Mucosa of gallbladder (tissue), 1 donor: ENCODE measurements around the gene LIN7B. TPM values are rescaled to one million over a fixed set of nuclear protein-coding genes. Genes with fewer than 3 reads are reported as not detected.

Experiments used
- DNase-seq: peaks from one replicate; pipeline ENCODE4 v3.0.0-alpha.2; 2020; ENCODE audit warnings: low spot score
- total RNA-seq: library from RNA; stranded (reverse); gene quantifications from one replicate; pipeline ENCODE4 v1.2.1, GENCODE V29; 2021
- donor health status: DM: no; HTN: no; CAD: no.

LIN7B gene, protein sequence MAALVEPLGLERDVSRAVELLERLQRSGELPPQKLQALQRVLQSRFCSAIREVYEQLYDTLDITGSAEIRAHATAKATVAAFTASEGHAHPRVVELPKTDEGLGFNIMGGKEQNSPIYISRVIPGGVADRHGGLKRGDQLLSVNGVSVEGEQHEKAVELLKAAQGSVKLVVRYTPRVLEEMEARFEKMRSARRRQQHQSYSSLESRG
- 6.8 TPM for total RNA-seq

DNA sequence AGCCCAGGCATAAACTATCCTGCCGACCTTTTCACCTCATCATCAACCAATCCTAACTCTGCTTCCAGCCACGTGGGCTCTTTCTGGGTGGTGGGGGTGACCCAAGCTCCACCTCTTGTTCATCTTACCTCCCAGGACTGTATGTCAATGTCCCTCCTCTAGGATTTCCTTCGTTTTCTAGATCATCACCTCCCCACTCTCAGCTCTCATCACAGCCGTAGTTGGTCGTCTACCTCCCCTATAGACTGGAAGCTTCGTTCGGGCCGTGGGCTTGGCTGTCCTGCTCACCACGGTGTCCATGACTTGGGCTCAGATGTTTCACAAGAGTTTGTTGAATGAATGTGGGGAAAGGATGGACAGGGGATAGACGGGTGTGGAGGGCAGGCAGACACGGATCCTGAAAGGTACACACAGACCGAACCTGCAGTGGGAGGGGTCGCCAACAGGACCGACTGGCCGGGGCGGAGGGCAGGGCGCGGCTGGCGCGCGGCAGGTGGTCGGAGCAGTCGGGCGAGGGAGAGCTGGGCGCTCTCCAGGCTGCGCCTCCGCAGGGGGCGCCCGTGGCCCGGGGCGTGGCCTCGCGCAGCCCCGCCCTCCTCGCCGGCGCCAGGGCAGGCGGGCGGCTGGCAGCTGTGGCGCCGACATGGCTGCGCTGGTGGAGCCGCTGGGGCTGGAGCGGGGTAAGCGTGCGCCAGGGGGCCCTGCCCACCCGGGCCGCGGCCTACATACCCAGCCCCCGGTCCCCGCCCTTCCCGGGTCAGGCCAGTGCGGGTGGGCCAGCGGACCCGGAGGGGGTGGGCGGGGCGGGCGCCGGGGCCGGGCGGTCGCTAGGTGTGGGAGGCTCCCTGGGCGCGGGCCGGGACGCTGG, at the start of gene LIN7B:
Gene LIN7B, plus strand, starts transcription at position 609 of the 868 bp plus-strand sequence. Its CDS starts 35 bp downstream, at position 644.
- DNase-seq: peak; percentile 53

DNA sequence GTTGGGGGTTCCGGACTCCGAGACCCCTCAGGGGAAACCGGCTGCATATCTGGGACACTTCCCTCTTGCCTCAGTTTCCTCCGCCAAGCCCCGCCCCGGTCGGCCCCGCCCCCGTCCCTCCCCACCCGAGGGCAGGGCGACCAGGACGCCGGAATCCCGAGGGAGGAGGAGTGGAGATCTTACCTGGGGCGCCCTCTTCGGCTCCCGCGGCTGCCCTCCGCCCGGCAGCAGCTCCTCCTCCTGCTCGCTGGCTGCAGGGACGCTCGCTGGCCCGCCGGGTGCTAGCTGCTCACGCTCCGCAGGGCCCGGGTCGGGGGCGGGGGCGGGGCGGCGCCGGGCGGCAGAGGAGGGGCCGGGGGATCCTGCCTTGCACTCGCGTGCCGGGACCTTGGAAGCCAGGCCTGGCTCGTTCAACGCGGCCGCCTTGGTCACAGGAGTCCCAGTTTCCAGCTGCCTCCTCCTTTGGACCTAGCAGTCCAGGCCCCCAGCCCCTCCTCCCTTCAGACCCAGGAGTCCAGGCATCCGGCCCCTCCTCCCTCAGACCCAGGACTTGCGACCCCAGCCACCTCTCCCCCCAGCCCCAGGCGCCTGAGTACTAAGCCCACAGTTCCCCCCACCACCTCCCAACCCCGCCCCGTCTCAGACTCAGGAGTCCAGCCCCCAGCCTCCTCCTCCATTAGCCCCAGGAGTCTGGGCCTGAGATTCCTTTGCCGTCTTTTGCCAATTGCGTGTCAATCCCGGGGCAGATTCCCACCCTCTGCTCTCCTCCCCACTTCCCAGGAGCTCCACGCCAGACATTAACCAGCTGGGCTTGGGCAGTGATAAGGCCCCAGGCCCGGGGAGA, 49.2 kb upstream of the LIN7B start, which contains the start of gene NTF4:
Gene NTF4, minus strand, starts transcription at position 51 of the 844 bp plus-strand sequence. CDS start 2,821 bp downstream, outside the sequence.
- DNase-seq: no peak

DNA sequence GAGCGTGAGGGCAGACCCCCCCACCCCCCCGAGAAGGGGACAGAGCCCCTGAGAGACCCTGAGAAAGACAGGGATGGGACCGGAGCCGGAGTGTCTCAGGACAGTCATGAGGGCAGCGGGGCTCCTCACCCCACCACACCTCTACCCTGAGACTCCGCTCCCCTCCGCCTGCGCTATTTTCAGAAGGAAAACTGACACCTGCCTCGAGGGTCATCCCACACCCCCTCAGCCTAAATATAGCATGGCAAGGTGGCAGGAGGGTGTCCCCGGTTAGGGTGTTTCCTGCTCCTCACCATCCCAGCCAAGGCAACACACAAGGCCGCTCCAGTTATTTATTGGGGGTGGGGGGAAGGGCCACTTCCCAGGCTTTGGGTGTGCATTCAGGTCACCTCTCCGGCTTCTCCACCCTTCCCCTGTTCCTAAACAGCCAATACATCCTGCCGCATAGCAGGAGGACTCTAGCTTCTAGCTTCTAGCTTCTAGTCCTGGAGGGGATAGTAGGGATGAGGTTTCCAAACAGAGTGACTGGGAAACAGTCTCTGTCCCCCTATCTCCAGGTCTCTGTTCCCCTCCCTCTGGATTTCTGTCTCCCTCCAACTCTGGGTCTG, 48.2 kb upstream of the LIN7B start:
- no peak for DNase-seq

DNA sequence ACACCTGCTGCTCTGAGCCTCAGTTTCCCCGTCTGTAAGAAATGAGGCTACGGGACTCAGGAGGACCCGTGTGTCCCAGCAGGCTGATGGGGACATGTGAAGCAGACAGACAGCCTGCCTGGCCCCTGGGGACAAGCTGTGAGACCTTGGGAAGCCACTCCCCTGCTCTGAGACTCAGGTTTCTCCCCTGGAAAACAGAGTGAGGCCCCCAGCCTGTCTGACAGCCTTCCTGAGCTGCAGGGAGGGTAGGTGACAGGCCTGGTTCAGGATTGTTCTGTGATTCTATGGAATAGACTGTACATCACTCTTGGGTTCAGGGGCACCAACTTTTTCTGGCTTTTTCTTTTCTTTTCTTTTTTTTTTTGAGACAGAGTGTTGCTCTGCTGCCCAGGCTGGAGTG, 46.6 kb upstream of the LIN7B start:
- no peak for DNase-seq

DNA sequence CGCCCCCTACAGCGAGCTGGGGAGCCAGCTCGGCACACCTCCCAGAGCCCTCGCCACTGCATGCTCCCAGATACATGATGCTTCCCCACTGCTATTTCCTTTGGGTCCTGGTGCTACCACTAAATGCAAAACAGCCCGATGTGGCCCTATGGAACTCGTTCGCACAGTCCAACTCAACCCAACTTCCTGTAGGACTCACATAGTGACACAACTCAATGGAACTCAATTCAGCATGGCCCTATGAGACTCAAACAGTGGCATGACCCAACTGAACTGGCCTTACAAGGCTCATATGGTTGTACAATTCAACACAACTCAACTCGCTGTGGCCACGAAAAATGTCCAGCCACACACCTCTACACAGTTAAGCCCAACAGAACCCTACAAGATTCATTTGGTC, 45.1 kb upstream of the LIN7B start:
- no peak for DNase-seq

DNA sequence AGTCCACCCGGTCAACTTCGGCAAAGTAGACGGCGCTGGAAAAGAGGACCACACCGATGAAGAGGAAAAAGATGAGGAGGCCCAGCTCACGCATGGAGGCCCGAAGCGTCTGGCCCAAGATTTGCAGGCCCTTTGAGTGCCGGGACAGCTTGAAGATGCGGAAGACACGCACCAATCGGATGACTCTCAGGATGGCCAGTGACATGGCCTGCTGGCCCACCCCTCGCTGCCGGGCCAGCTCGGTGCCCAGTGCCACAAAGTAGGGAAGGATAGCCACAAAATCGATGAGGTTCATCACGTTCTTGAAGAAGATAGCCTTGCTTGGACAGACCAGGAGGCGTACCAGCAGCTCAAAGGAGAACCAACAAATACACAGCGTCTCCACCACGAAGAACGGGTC, 43.8 kb upstream of the LIN7B start:
- DNase-seq: no peak

DNA sequence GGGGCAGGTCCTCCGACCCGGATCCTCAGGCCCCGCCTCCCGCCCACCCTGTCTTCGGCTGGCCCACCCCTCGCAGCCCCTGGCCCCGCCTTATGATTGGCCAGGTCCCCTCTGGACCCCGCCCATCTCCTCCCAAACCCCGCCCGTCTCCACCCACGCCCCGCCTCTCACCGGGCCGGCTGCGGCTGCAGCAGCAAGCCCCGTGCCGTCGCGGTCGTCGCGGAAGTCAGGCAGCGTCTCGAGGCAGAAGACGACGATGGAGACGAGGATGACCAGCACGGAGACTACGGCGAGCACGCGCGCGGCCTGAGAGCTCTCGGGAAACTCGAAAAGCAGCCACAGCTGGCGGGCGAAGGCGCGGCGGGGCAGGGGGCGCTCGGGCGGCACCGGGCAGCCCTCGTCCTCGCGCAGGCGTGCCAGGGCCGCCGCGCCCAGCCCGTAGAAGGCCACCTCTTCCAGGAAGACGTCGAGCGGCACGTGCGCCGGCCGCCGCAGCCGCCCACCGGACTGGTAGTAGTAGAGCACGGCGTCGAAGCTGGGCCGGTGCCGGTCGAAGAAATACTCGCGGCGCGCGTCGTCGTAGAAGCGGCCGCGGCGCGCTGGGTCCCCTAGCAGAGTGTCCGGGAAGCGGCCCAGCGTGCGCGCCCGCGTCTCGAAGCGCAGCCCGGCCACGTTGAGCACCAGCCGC, 42.2 kb upstream of the LIN7B start:
- no peak for DNase-seq

DNA sequence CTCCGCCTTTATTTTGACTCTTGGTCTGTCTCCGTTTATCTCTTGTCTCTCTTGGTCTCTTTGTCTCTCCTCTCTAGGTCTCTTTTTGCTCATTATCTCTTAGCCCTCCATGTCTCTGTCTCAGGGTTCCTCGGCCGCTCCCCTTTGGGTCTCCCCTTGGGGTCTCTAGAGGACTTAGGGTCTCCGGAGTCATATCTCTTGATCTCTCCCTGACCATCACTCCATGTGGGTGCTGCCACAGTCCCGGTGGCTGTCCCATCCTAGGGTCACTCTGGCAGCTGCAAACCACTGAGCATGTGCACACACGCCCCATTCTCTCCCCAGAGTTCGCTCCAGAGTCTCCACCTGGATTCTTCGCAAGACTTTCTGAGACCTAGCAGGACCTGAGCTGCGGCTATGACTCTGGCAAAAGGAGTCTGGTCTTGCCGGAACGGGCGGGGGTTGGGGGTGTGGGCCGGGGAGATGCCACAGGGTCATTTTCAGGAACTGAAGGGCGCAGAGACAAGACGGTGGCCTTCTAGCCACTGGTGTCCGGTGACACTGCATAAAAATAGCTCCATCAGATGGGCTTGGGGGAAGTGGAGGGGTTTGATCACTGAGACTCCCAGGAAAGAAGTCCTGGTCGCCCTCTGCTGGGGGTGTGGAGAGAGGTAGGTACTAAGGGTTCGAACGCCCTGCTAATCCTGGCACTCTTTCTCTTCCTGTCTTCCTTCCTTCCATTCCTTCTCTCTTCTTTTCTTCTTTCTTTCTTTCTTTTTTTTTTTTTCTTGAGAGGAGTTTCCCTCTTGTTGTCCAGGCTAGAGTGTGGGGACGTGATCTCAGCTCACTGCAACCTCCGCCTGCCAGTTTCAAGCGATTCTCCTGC, 40.4 kb upstream of the LIN7B start:
- DNase-seq: no peak

DNA sequence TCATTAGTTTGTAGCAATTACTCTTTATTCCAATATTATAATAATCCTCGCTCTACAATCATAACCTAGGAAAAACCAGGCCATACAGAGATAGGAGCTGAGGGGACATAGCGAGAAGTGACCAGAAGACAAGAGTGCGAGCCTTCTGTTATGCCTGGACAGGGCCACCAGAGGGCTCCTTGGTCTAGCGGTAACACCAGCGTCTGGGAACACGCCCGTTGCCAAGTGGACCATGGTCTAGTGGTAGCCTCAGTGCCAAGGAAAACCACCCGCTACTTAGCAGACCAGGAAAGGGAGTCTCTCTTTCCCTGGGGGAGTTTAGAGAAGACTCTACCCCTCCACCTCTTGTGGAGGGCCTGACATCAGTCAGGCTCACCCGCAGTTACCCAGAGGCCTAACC, 39.3 kb upstream of the LIN7B start:
- peak; percentile 73 for DNase-seq

DNA sequence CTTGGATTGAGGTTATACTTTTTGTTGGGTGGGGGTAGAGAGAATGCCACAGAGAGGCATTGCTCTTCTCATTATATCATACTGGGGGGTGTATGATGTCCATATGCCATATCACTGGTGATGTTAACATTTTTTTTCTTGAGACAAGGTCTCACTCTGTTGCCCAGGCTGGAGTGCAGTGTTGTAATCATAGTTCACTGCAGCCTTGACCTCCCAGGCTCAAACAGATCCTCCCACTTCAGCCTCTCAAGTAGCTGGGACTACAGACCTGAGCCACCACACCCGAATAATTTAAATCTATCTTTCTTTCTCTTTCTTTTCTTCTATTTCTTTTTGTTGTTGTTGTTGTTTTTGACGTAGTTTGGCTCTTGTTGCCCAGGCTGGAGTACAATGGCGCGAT, 33.8 kb upstream of the LIN7B start:
- DNase-seq: no peak

DNA sequence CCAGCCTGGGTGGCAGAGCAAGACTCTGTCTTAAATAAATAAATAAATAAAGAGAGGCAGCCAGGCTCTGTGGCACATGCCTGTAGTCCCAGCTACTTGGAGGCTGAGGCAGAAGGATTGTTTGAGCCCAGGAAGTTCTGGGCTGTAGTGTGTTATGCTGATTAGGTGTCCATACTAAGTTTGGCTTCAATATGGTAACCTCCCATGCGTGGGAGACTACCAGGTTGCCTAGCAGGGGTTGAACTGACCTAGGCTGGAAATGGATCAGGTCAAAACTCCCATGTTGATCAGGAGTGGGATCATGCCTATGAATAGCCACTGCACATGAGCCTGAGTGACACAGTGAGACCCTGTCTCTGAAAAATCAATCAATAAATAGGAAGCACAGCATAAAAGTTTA, 32.9 kb upstream of the LIN7B start:
- no peak for DNase-seq

DNA sequence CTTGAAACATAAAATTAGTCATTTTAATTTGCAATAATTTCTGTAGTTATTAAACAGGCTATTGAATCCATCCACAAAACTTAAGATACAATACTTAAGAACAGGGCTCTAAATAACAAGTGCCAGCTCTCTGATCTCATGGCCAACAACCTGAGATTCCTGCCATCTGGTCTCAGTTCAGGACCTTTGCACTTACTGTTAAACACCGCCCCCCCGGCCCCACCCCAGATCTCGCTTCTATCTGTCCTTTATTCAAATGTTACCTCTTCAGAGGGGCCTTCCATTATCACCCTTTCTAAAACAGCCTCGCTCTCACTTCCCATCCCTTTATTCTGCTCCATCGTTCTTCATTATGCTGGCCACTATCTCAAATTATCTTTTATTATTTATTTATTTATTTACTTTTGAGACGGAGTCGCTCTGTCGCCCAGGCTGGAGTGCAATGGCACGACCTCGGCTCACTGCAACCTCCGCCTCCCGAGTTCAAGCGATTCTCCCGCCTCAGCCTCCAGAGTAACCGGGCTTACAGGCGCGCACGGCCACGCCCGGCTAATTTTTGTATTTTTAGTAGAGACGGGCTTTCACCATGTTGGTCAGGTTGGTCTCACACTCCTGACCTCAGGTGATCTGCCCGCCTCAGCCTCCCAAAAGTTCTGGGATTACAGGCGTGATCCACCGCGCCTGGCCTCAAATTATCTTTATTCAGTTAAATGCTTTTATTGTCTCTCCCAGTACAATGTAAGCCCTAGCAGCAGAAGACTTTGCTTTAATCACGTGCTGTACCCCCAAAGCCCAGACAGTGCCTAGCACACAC, 29.8 kb upstream of the LIN7B start:
- DNase-seq: no peak

DNA sequence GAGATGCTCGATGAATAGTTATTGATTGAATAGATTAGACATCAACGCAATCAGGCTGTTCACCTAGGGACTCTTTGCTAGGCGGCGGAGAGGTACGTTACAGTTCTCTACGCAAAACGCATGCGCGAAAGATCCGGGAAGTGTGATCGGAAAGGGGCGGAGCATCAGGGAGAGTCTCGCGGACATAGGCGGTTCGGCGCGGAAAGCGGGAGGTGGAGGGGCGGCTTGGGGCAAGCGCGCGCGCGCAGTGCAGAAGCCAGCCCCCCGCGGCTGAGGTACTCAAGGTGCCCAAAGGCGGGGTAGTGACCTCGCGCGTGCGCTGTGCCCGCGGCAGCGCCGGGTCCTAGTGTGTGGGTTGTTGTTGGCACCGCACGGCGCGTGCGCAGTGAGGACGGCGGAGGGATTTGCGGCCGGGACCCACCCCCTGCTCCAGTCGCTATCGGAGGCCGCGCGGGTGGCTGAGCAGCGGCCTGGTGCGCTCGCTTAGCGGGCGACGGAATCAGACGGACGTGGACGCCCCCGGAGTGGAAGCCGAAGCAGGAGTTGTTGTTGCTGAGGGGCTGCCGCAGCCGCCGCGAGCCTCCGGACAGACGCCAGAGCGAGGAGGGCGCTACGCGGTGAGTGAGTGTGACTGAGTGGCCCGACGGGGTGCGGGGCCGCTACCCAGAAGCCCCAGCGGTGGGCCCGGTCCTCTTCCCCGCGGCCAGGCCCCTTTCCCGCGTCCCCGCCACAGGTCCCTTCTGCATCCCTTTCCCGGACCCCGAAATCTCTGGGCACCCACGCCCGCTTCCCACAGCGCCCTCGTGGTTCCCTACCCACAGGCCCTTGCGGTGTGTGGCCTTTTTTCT, 28.9 kb upstream of the LIN7B start, which contains the start of gene SNRNP70:
Gene SNRNP70, plus strand, starts transcription at position 432 of the 848 bp plus-strand sequence. CDS start 964 bp downstream, outside the sequence.
- peak; percentile 100 for DNase-seq

DNA sequence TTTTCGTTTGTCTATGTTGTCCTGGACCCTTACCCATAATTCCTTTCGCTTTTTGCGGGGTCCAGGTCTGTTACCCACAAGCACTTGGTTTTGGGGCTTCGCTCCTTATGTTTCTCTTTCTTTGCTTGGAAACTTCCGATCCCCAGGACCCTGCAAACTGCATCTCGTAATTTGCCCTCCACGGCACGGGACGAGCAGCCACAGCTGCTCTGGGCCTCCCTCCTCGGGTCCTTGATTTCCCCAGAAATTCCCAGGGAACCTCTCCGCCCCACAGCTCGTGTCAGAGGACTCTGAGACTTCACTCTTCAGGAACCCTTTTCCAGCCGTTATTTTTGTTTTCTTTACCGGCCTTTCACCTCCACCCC, 28.3 kb upstream of the LIN7B start:
- no peak for DNase-seq

DNA sequence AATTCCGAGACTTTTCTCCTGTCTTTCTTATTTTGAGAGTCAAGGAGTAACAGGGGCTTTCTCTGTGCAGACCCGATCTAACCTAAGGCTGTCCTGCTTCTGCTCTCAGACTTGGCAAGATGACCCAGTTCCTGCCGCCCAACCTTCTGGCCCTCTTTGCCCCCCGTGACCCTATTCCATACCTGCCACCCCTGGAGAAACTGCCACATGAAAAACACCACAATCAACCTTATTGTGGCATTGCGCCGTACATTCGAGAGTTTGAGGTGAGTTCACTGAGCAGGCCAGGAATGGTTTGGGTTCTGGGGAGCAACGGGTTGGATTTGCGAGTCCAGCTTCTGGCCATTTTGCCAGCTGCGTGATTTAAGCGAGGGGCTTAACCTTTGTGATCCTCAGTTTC, 27.9 kb upstream of the LIN7B start:
- DNase-seq: no peak

DNA sequence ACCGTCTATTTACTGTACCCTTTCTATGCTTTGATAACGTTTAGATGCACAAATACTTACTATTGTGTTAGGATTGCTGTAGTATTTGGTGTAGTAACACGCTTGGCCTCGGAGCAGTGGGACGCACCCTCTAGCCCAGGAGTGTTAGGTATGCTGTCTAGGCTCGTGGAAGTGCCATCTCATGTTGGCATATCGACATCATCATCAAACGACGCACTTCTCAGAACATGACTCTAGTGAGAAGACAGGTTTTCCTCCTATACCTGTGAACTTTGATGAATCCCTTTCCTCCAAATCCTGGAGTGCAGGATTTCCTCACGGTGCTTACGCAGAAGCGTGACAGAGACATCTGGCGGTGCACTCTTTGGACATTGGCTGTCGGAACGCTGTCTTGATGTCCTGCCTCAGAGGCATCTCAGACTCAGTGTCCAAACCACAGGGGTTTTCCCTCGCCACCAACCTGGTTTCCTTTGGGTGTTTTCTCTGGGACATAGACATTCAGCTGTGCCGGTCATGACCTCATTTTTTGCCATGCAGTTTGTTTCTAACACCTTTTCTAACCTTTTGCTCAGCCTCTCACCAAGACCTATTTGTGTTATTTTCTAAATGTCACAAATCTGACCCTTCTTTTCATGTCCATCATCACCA, 22.7 kb upstream of the LIN7B start:
- DNase-seq: no peak

DNA sequence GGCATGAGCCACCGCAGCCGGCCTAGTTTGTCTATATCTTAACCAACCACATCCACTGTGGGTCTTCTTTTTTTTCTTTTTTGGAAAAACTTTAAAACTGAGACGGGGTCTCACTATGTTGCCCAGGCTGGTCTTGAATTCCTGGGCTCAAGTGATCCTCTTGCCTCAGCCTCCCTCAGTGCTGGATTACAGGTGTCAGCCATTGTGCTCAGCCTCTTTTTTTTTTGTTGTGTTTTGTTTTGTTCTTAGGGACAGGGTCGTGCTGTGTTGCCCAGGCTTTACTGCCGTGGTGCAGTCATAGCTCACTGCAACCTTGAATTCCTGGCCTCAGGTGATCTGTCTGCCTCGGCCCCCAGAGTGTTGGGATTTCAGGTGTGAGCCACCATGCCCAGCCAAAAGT, 21.5 kb upstream of the LIN7B start:
- no peak for DNase-seq
